HepG2 (cell line): ENCODE data around the gene HERC4. TPM values are rescaled to one million over a fixed set of nuclear protein-coding genes. Genes with fewer than 3 reads are reported as not detected.

Source experiments
- AKNA ChIP-seq: sonication (generic); formaldehyde crosslinking; IDR thresholded peaks from 2 replicates; pipeline ENCODE4 v1.4.0; 2020; ENCODE audit warnings: missing genetic modification reagents, borderline replicate concordance
- ARID3A ChIP-seq: IDR thresholded peaks from 2 replicates; pipeline ENCODE4 v1.6.1; 2012; ENCODE audit warnings: low read depth, low read length, improper control_type of control experiment
- HOXA9 ChIP-seq: sonication (generic); formaldehyde crosslinking; IDR thresholded peaks from 2 replicates; pipeline ENCODE4 v1.8.1; 2022; ENCODE audit warnings: missing genetic modification reagents, mild to moderate bottlenecking, moderate library complexity, borderline replicate concordance
- NCOA1 ChIP-seq: sonication (generic); formaldehyde crosslinking; IDR thresholded peaks from 2 replicates; pipeline ENCODE4 v1.9.0; 2021; ENCODE audit warnings: missing genetic modification reagents
- TBX2 ChIP-seq: sonication (generic); formaldehyde crosslinking; IDR thresholded peaks from 2 replicates; pipeline ENCODE4 v1.5.0; 2020; ENCODE audit warnings: missing genetic modification reagents, mild to moderate bottlenecking, borderline replicate concordance
- WIZ ChIP-seq: sonication (generic); formaldehyde crosslinking; IDR thresholded peaks from 2 replicates; pipeline ENCODE4 v1.5.1; 2020; ENCODE audit warnings: mild to moderate bottlenecking, missing genetic modification reagents
- ZNF160 ChIP-seq: sonication (generic); formaldehyde crosslinking; IDR thresholded peaks from 2 replicates; pipeline ENCODE4 v1.8.0; 2022; ENCODE audit warnings: mild to moderate bottlenecking, inconsistent platforms, missing genetic modification reagents
- ZNF407 ChIP-seq: sonication (generic); formaldehyde crosslinking; IDR thresholded peaks from one replicate; pipeline ENCODE4 v1.5.1; 2020; ENCODE audit warnings: mild to moderate bottlenecking, missing genetic modification reagents; ENCODE audit errors: not compliant biosample characterization
- ZNF501 ChIP-seq: sonication (generic); formaldehyde crosslinking; IDR thresholded peaks from 2 replicates; pipeline ENCODE4 v1.5.1; 2020; ENCODE audit warnings: mild to moderate bottlenecking, moderate library complexity, missing genetic modification reagents
- ZNF724P ChIP-seq: sonication (generic); formaldehyde crosslinking; IDR thresholded peaks from 2 replicates; pipeline ENCODE4 v1.8.0; 2022; ENCODE audit warnings: missing genetic modification reagents, borderline replicate concordance
- polyA plus RNA-seq, 8 experiments: library from polyadenylated mRNA; depleted of rRNA in 3 of 8; stranded (reverse) in 7 of 8; unstranded in 1 of 8; fragments of >200 nt; fragmentation: Illumina TruSeq in 4 of 8; extraction: Trizol in 4 of 8; gene quantifications; 2 replicates each; pipeline versions ENCODE4 v1.2.1 to v1.2.3, GENCODE V29; 2011 to 2016; ENCODE audit warnings: low read depth in 4 of 8, missing spikeins in 1 of 8, mixed read lengths in 1 of 8; ENCODE audit not compliant: insufficient read depth in 1 of 8
- total RNA-seq, 5 experiments: library from RNA; depleted of rRNA; stranded (reverse); fragments of >200 nt; fragmentation: Illumina TruSeq; extraction: Trizol; gene quantifications; 2 replicates each; pipeline ENCODE4 v1.2.3, GENCODE V29; 2016; ENCODE audit warnings: low read depth in 1 of 5
- TF ChIP-seq, protein P1 (sequence below): sonication (generic); formaldehyde crosslinking; IDR thresholded peaks from 2 replicates; pipeline ENCODE4 v1.4.0; 2020; ENCODE audit warnings: missing genetic modification reagents

HERC4 gene
- total and polyA plus RNA-seq, 2 of the 13 experiments (the other 11 are each of a cell fraction or from before 2014, with no cell fraction given): 9.8 to 20.2 TPM

- TF ChIP-seq HOXA9 (CRISPR knock-in tag): peak; percentile 67; the same call in 1 of the 2 replicates
- no peak for TF ChIP-seq ZNF160
- no peak for TF ChIP-seq AKNA (CRISPR knock-in tag)
- no peak for TF ChIP-seq ARID3A
- TF ChIP-seq ZNF501: no peak
- TF ChIP-seq, protein P1, sequence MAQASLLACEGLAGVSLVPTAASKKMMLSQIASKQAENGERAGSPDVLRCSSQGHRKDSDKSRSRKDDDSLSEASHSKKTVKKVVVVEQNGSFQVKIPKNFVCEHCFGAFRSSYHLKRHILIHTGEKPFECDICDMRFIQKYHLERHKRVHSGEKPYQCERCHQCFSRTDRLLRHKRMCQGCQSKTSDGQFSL (CRISPR knock-in tag): no peak
- TF ChIP-seq TBX2: no peak
- TF ChIP-seq NCOA1 (CRISPR knock-in tag): no peak
- TF ChIP-seq WIZ (CRISPR knock-in tag): no peak
- TF ChIP-seq ZNF724P: no peak; the same call in 1 of the 2 replicates
- no peak for TF ChIP-seq ZNF407 (CRISPR knock-in tag)
Measured at GRCh38 chr10:67884842-67885670, 190.0 kb downstream of the HERC4 start (continued).
